Astrocyte of the spinal cord (primary cell): ENCODE results near the gene THOC1.
"Not testable (repeated sequence)": the region's sequence is repeated elsewhere in the genome, so short reads cannot be mapped to it uniquely, and the experiment has no call there.

Source experiments
- DNase-seq: peaks from one replicate; pipeline ENCODE4 v3.0.0; 2011; ENCODE audit warnings: low read depth, low spot score
- H3K4me3 ChIP-seq: 2 replicates; pipeline ENCODE4 v1.5.1; 2011; ENCODE audit warnings: low read depth, mild to moderate bottlenecking, low read length, moderate library complexity
- in situ Hi-C: cut with HindIII; loops from 2 replicates; pipeline ENCODE4 v1.10.0; 2017; ENCODE audit warnings: low sequenced_read_pairs
- TF ChIP-seq, protein P1 (sequence below): IDR thresholded peaks from 2 replicates; pipeline ENCODE4 v1.5.1; 2012; ENCODE audit warnings: low read depth, mild to moderate bottlenecking, low read length, inconsistent platforms

THOC1 gene, protein sequence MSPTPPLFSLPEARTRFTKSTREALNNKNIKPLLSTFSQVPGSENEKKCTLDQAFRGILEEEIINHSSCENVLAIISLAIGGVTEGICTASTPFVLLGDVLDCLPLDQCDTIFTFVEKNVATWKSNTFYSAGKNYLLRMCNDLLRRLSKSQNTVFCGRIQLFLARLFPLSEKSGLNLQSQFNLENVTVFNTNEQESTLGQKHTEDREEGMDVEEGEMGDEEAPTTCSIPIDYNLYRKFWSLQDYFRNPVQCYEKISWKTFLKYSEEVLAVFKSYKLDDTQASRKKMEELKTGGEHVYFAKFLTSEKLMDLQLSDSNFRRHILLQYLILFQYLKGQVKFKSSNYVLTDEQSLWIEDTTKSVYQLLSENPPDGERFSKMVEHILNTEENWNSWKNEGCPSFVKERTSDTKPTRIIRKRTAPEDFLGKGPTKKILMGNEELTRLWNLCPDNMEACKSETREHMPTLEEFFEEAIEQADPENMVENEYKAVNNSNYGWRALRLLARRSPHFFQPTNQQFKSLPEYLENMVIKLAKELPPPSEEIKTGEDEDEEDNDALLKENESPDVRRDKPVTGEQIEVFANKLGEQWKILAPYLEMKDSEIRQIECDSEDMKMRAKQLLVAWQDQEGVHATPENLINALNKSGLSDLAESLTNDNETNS

DNA sequence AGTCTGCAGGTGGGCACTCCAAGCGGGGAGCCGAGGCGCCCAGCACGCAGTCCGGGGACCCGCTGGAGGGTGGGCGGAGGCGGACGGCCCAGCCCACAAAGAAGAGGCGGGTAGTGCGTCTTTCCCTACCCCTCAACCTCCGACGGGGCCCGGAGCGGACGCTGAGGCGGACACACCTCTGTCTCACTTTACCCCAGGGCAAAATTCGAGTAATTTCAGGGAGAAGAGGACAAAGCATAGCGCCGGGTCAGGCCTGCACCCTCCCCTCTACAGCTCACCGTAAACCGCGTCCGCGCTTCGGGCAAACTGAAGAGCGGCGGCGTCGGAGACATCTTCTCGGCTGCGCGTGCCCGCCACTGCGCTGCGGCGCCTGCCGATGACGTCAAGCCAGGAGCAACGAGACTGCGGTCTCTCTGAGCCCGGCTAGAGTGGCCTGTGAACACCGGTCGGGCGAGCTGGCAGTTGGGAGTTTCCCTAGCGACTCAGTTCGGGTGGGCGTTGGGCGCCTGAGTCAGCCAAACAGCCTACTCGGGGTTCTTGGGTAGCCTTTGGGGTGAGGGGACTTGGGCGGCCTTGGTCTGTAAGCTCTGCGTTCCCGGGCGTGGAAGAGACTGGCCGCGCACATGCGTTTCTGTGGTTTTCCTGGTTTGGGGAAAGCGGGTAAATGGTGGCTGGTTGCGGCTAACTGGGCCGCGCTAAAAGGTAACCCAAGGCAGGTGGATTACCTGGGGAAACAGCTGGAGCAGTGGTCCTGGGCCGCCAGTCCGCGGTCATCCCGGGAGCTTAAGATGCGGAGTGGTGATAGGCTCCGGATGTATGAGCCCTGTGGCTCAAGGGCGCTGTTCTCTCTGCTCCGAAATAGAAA is at the start of gene THOC1:
Gene THOC1 (minus strand): TSS at position 360 of the 865 bp plus-strand sequence. CDS start 28 bp downstream, at position 332.
- DNase-seq: peak; percentile 94
- in situ Hi-C loops: no loop called here
- H3K4me3 ChIP-seq: peak within 1 kb of the TSS; percentile 96
- TF ChIP-seq, protein P1, sequence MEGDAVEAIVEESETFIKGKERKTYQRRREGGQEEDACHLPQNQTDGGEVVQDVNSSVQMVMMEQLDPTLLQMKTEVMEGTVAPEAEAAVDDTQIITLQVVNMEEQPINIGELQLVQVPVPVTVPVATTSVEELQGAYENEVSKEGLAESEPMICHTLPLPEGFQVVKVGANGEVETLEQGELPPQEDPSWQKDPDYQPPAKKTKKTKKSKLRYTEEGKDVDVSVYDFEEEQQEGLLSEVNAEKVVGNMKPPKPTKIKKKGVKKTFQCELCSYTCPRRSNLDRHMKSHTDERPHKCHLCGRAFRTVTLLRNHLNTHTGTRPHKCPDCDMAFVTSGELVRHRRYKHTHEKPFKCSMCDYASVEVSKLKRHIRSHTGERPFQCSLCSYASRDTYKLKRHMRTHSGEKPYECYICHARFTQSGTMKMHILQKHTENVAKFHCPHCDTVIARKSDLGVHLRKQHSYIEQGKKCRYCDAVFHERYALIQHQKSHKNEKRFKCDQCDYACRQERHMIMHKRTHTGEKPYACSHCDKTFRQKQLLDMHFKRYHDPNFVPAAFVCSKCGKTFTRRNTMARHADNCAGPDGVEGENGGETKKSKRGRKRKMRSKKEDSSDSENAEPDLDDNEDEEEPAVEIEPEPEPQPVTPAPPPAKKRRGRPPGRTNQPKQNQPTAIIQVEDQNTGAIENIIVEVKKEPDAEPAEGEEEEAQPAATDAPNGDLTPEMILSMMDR: no peak

DNA sequence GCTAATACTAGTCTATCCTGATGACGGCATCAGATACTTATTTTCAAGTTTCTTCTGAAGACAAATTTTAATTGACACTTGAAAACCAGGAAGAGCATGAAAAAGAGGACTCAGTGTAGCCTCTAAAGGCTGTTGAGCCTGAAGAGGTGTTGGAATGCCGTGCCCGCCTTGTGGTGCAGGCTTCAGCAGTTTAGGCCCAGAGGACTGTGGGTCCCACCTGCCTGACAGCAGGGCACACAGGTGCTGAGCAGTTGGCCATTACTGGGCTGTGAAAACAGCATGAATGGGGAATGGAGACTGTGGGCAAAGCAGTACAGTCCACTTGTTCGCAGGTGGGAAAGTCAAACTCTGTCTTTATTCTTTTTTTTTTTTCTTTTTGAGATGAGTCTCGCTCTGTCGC is 49.8 kb upstream of the THOC1 start:
- in situ Hi-C loops: no loop called here
- H3K4me3 ChIP-seq: no peak overlapping the region
- no peak for DNase-seq
- TF ChIP-seq, protein P1: no peak

DNA sequence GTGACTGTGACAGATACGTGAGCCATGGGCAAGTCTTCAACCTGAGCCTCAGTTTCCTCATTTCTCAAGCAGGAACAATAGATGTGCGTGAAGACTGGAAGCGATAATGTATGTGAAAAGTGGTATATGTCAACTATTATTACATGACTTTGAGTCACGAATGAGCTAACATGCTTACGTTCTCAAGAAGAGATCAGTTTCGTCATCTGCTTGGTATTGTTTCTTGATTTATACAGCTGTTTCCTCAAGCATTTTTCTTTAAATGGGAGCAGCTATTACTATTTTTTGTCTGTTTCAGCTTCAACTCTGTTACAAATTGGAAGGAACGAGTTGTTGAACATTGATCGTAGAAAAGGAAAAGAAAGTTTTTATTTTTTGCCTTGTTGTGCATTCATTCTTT is 48.5 kb upstream of the THOC1 start:
- TF ChIP-seq, protein P1: no peak
- in situ Hi-C loops: no loop called here

DNA sequence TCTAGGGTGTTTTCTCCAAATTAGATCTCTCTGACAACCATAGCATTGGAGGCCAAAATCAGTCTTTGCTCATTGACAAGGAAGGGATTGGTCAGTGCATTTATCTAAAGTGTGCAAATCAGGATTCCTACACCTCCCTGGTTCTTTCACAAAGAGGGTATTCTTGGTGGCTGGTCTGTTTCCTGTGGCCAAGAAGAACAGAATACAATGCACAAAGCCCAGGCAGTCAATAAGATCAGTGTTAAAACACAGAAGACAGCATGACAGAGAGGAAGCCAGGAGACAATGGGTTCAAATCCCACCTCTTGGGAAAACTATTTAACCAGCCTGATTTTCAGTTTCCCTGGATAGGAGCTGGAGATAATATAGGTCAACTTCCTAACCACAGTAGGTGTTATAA is 46.1 kb upstream of the THOC1 start:
- TF ChIP-seq, protein P1: no peak
- DNase-seq: no peak
- H3K4me3 ChIP-seq: no peak overlapping the region
- in situ Hi-C loops: no loop called here

More for the DNA sequence above, 48.5 kb upstream of the THOC1 start:
- peak; percentile 8 for DNase-seq
- H3K4me3 ChIP-seq: no peak overlapping the region

DNA sequence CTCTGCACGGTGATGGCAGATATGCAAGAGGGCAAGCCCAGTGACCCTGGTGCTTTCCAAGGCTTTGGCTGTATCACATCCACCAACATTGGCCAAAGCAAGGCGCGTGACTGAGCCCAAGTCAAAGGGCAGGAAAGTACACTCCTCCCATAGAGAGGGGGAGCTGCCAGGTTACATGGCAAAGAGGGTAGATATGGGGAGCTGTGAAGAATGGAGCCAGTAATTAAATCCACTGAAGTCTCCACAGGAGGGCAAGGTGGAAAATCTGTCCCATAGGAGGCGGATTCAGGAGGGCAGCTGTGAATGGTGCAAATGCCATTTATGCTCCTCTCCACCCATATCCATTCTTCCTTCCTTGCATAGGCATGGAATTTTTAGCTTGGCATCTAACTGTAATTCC is 44.6 kb upstream of the THOC1 start:
- TF ChIP-seq, protein P1: no peak
- in situ Hi-C loops: no loop called here

DNA sequence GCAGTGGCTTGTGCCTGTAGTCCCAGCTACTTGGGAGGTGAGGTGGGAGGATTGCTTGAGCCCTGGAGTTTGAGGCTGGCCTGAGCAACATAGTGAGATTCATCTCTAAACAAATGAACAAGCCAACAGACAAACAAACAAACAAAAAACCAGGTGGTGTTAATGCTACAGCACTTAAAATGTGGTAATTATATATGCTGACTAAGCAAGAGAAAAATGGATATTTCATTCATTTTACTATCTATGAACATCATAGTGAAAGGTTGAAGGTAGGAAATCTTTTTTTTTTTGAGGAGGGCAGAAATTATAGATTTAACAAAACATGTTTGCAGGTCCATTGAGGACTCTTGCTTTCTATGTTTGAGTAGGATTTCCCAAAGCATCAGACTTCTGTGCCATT is 42.2 kb upstream of the THOC1 start:
- no peak overlapping the region for H3K4me3 ChIP-seq
- no peak for DNase-seq
- TF ChIP-seq, protein P1: no peak
- in situ Hi-C loops: no loop called here

More for the DNA sequence above, 44.6 kb upstream of the THOC1 start:
- DNase-seq: no peak
- H3K4me3 ChIP-seq: no peak overlapping the region

DNA sequence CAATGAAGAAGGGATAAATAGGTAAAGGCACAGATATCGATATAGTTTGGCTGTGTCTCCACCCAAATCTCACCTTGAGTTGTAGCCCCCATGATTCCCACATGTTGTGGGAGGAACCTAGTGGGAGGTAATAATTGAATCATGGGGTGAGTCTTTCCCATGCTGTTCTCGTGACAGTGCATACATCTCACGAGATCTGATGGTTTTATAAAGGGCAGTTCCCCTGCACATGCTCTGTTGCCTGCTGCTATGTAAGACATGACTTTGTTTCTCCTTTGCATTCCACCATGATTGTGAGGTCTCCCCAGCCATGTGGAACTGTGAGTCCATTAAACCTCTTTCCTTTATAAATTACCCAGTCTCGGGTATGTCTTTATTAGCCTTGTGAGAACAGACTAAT is 40.2 kb upstream of the THOC1 start:
- H3K4me3 ChIP-seq, in situ Hi-C loops, DNase-seq: not testable (repeated sequence)
